Activated naive CD4-positive, alpha-beta T cell treated with anti-CD3 and anti-CD28 coated beads, Interleukin-2, amount 50 U/mL, for 24 hours (primary cell): ENCODE data around the gene CPLX3.
A peak's percentile ranks its signal among the peaks of the same experiment; 100 is the strongest.

Source experiments
- H3K27ac Mint-ChIP-seq: one replicate; pipeline ENCODE4 v1.8.0; 2021; ENCODE audit warnings: mild to moderate bottlenecking, mixed read lengths
- H3K27me3 Mint-ChIP-seq: one replicate; pipeline ENCODE4 v1.8.0; 2021; ENCODE audit warnings: mixed read lengths
- H3K36me3 Mint-ChIP-seq: one replicate; pipeline ENCODE4 v1.8.0; 2021; ENCODE audit warnings: mixed read lengths
- H3K4me1 Mint-ChIP-seq: one replicate; pipeline ENCODE4 v1.8.0; 2021; ENCODE audit warnings: mixed read lengths
- H3K4me3 Mint-ChIP-seq: one replicate; pipeline ENCODE4 v1.8.0; 2021; ENCODE audit warnings: mild to moderate bottlenecking, mixed read lengths
- H3K9me3 Mint-ChIP-seq: one replicate; pipeline ENCODE4 v1.8.0; 2021; ENCODE audit warnings: mixed read lengths

CPLX3 gene

GRCh38 chr15:74857671-74858368 is 31.4 kb downstream of the CPLX3 start:
- peaks cover 42% of the 10 kb centered on the region for H3K4me1 Mint-ChIP-seq
- no peaks in the 10 kb centered on the region for H3K9me3 Mint-ChIP-seq
- peak overlapping the region; percentile 62 for H3K27ac Mint-ChIP-seq
- no peak overlapping the region for H3K4me3 Mint-ChIP-seq
- H3K36me3 Mint-ChIP-seq = peaks cover 2% of the 10 kb centered on the region
- H3K27me3 Mint-ChIP-seq = no peaks in the 10 kb centered on the region

GRCh38 chr15:74858369-74858740 is 31.9 kb downstream of the CPLX3 start:
- Mint-ChIP-seq H3K27ac (peak overlapping the region; percentile 62), H3K27me3 (no peaks in the 10 kb centered on the region), H3K4me1 (peaks cover 44% of the 10 kb centered on the region), H3K4me3 (no peak overlapping the region), H3K36me3 (peaks cover under 1% of the 10 kb centered on the region), H3K9me3 (no peaks in the 10 kb centered on the region)

- Mint-ChIP-seq H3K4me1 (peaks cover 68% of the 10 kb centered on the region), H3K4me3 (peak overlapping the region; percentile 3), H3K27ac (peak overlapping the region; percentile 79)
Measured at GRCh38 chr15:74863239-74864056, 37.0 kb downstream of the CPLX3 start.

GRCh38 chr15:74864296-74864695 is 37.9 kb downstream of the CPLX3 start:
- Mint-ChIP-seq H3K36me3 (peaks cover 7% of the 10 kb centered on the region), H3K27me3 (no peaks in the 10 kb centered on the region), H3K27ac (peak overlapping the region; percentile 94), H3K9me3 (no peaks in the 10 kb centered on the region), H3K4me3 (peak overlapping the region; percentile 58), H3K4me1 (peaks cover 68% of the 10 kb centered on the region)

More at GRCh38 chr15:74863239-74864056, 37.0 kb downstream of the CPLX3 start:
- Mint-ChIP-seq H3K36me3 (peaks cover 7% of the 10 kb centered on the region), H3K27me3 (no peaks in the 10 kb centered on the region), H3K9me3 (no peaks in the 10 kb centered on the region)

- Mint-ChIP-seq H3K4me3 (peak overlapping the region; percentile 16), H3K27me3 (no peaks in the 10 kb centered on the region), H3K36me3 (peaks cover 9% of the 10 kb centered on the region), H3K9me3 (no peaks in the 10 kb centered on the region), H3K27ac (peak overlapping the region; percentile 43), H3K4me1 (peaks cover 72% of the 10 kb centered on the region)
Measured at GRCh38 chr15:74865316-74865715, 38.9 kb downstream of the CPLX3 start.

- no peak overlapping the region for H3K4me3 Mint-ChIP-seq
- no peaks in the 10 kb centered on the region for H3K9me3 Mint-ChIP-seq
- peaks cover 10% of the 10 kb centered on the region for H3K36me3 Mint-ChIP-seq
- no peaks in the 10 kb centered on the region for H3K27me3 Mint-ChIP-seq
- peaks cover 80% of the 10 kb centered on the region for H3K4me1 Mint-ChIP-seq
- peak overlapping the region; percentile 9 for H3K27ac Mint-ChIP-seq
Measured at GRCh38 chr15:74866090-74866489, 39.7 kb downstream of the CPLX3 start.

GRCh38 chr15:74867466-74868038 is 41.1 kb downstream of the CPLX3 start:
- Mint-ChIP-seq H3K27me3 (no peaks in the 10 kb centered on the region), H3K36me3 (peaks cover 10% of the 10 kb centered on the region), H3K9me3 (no peaks in the 10 kb centered on the region), H3K4me1 (peaks cover 88% of the 10 kb centered on the region), H3K27ac (peak overlapping the region; percentile 66), H3K4me3 (peak overlapping the region; percentile 57)

GRCh38 chr15:74868059-74868458 is 41.6 kb downstream of the CPLX3 start:
- Mint-ChIP-seq H3K4me1 (peaks cover 93% of the 10 kb centered on the region), H3K27me3 (no peaks in the 10 kb centered on the region), H3K36me3 (peaks cover 10% of the 10 kb centered on the region), H3K9me3 (no peaks in the 10 kb centered on the region), H3K27ac (peak overlapping the region; percentile 66), H3K4me3 (peak overlapping the region; percentile 57)

GRCh38 chr15:74869372-74869725 is 42.9 kb downstream of the CPLX3 start:
- no peaks in the 10 kb centered on the region for H3K9me3 Mint-ChIP-seq
- peak overlapping the region; percentile 68 for H3K27ac Mint-ChIP-seq
- peaks cover 86% of the 10 kb centered on the region for H3K4me1 Mint-ChIP-seq
- no peaks in the 10 kb centered on the region for H3K27me3 Mint-ChIP-seq
- H3K36me3 Mint-ChIP-seq = peaks cover 10% of the 10 kb centered on the region
- H3K4me3 Mint-ChIP-seq = peak overlapping the region; percentile 80

GRCh38 chr15:74869726-74870407 is 43.4 kb downstream of the CPLX3 start:
- Mint-ChIP-seq H3K27me3 (no peaks in the 10 kb centered on the region), H3K4me1 (peaks cover 82% of the 10 kb centered on the region), H3K4me3 (peak overlapping the region; percentile 80), H3K9me3 (no peaks in the 10 kb centered on the region), H3K36me3 (peaks cover 10% of the 10 kb centered on the region), H3K27ac (peak overlapping the region; percentile 95)

- Mint-ChIP-seq H3K4me3 (peak overlapping the region; percentile 80), H3K36me3 (peaks cover 10% of the 10 kb centered on the region), H3K9me3 (no peaks in the 10 kb centered on the region), H3K4me1 (peaks cover 76% of the 10 kb centered on the region), H3K27ac (peak overlapping the region; percentile 95), H3K27me3 (no peaks in the 10 kb centered on the region)
Measured at GRCh38 chr15:74870436-74871215, 44.2 kb downstream of the CPLX3 start.

GRCh38 chr15:74872702-74873035 is 46.2 kb downstream of the CPLX3 start:
- no peaks in the 10 kb centered on the region for H3K9me3 Mint-ChIP-seq
- H3K36me3 Mint-ChIP-seq = peaks cover 8% of the 10 kb centered on the region
- no peaks in the 10 kb centered on the region for H3K27me3 Mint-ChIP-seq
- H3K4me1 Mint-ChIP-seq = peaks cover 55% of the 10 kb centered on the region
- H3K27ac Mint-ChIP-seq = peak overlapping the region; percentile 95
- H3K4me3 Mint-ChIP-seq = peak overlapping the region; percentile 99

- peak within 1 kb of the TSS; percentile 99 for H3K4me3 Mint-ChIP-seq
- H3K27ac Mint-ChIP-seq = peak within 1 kb of the TSS; percentile 95
- peaks cover 3% of the 10 kb centered on the region for H3K36me3 Mint-ChIP-seq
- H3K4me1 Mint-ChIP-seq = peaks cover 50% of the 10 kb centered on the region
- no peaks in the 10 kb centered on the region for H3K9me3 Mint-ChIP-seq
- H3K27me3 Mint-ChIP-seq = no peaks in the 10 kb centered on the region
Measured at GRCh38 chr15:74873036-74873755, 46.8 kb downstream of the CPLX3 start, which contains the start of gene SCAMP2. Gene SCAMP2 (minus strand): TSS chr15:74873365. CDS start chr15:74873255, 110 bp downstream.

- peak overlapping the region; percentile 91 for H3K27ac Mint-ChIP-seq
Measured at GRCh38 chr15:74873756-74874424, 47.5 kb downstream of the CPLX3 start.

More at GRCh38 chr15:74873756-74874424, 47.5 kb downstream of the CPLX3 start:
- Mint-ChIP-seq H3K4me3 (peak overlapping the region; percentile 99), H3K4me1 (peaks cover 43% of the 10 kb centered on the region), H3K9me3 (no peaks in the 10 kb centered on the region), H3K36me3 (peaks cover 3% of the 10 kb centered on the region), H3K27me3 (no peaks in the 10 kb centered on the region)
